Measurements from ENCODE around the gene HSP90B1.

DNA sequence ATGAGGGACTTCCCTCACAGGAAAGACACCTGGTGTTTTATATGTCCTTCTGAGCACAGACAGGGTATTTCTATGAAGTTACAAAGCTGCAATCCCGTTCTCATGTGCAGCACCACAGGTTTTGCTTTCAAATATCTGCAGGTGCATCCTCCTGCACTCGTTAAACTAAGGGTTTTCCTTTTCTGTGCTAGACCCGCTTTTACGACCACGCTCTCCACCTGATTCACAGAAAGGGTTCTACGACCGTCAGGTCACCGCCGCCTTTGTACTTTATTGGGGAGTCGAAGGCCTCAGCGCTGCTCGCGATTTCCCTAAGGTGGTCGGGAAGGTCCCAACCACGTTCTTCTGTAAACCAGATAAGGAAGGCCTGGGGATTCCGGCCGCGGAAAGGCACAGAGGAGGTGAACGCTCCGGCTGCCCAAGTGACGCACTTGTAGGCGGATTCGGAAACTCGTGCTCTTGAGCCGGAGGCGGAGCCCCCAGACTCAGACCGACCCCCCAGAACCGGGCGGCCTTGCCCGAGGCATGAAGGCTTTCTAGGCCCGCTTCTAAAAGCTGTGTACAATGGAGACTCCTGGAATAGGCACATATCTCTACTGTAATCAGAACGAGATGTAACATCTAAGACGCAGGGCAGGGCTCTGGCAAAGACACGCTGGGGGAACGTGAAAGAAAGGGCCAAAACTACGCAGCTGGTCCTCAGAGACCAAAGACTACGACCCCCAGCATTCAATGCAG is 995 bp upstream of the HSP90B1 start:
- TF ChIP-seq, protein P1, sequence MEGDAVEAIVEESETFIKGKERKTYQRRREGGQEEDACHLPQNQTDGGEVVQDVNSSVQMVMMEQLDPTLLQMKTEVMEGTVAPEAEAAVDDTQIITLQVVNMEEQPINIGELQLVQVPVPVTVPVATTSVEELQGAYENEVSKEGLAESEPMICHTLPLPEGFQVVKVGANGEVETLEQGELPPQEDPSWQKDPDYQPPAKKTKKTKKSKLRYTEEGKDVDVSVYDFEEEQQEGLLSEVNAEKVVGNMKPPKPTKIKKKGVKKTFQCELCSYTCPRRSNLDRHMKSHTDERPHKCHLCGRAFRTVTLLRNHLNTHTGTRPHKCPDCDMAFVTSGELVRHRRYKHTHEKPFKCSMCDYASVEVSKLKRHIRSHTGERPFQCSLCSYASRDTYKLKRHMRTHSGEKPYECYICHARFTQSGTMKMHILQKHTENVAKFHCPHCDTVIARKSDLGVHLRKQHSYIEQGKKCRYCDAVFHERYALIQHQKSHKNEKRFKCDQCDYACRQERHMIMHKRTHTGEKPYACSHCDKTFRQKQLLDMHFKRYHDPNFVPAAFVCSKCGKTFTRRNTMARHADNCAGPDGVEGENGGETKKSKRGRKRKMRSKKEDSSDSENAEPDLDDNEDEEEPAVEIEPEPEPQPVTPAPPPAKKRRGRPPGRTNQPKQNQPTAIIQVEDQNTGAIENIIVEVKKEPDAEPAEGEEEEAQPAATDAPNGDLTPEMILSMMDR (conservative IDR thresholded peaks at IDR 0.05), result no peak
- TF ChIP-seq EZH2 (IDR thresholded peaks at IDR 0.05; ENCODE audit: low read depth), result no peak
